ENCODE data around the gene CD74. TPM values are rescaled to one million over a fixed set of nuclear protein-coding genes. Genes with fewer than 3 reads are reported as not detected.
"Not testable (repeated sequence)": the region's sequence is repeated elsewhere in the genome, so short reads cannot be mapped to it uniquely, and the experiment has no call there.

CD74 gene
- total and polyA plus RNA-seq, 4 donors = 176 to 327 (median 257) TPM

- H3K27ac ChIP-seq (ENCODE audit: low read depth in 1 of 2, low read length in 2 of 2); H3K9me3 ChIP-seq (ENCODE audit: control insufficient read depth in 4 of 4, low read length in 3 of 4); DNase-seq (ENCODE audit: low spot score); H3K9ac ChIP-seq (ENCODE audit: low read depth in 1 of 2, low read length in 2 of 2); H3K36me3 ChIP-seq (ENCODE audit: control insufficient read depth in 4 of 4, insufficient read depth in 3 of 4, low read depth in 1 of 4, low read length in 3 of 4); H3K4me3 ChIP-seq (ENCODE audit: low read depth in 1 of 3, low read length in 3 of 3); H3K27me3 ChIP-seq (ENCODE audit: control insufficient read depth in 4 of 4, insufficient read depth in 4 of 4, low read length in 3 of 4): not testable (repeated sequence)
- peaks cover 5 to 24% (median 15%) of the 10 kb centered on the region in 4 donors for H3K4me1 ChIP-seq (ENCODE audit: control insufficient read depth in 4 of 4, insufficient read depth in 4 of 4, low read length in 3 of 4)
- 96% methylated on average over 9 of the region's 9 CpGs for WGBS
These were observed 13.5 kb upstream of the CD74 start for GRCh38 chr5:150426165-150426564.

DNA sequence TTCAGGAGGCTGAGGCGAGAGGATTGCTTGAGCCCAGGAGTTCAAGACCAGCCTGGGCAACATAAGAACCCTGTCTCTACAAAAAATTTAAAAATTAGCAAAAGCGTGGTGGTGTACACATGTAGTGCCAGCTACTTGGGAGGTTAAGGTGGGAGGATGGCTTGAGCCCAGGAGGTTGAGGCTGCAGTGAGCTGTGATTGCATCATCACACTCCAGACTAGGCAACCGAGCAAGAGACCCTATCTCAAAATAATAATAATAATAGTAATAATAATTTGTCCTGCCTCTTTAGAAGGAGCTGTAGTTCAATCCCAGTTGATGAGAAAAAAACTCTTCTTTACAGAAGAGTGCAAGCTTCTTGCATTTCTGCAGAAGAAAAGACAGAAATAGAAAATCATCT lies 10.0 kb upstream of the CD74 start:
- no peak overlapping the region for H3K27ac ChIP-seq (ENCODE audit: low read depth in 1 of 2, low read length in 2 of 2)
- no peaks in the 10 kb centered on the region for H3K27me3 ChIP-seq (ENCODE audit: control insufficient read depth in 4 of 4, insufficient read depth in 4 of 4, low read length in 3 of 4)
- no peaks in the 10 kb centered on the region for H3K9me3 ChIP-seq (ENCODE audit: control insufficient read depth in 4 of 4, low read length in 3 of 4)
- 80% methylated on average over 3 of the region's 3 CpGs for WGBS
- no peaks in the 10 kb centered on the region for H3K36me3 ChIP-seq (ENCODE audit: control insufficient read depth in 4 of 4, insufficient read depth in 3 of 4, low read depth in 1 of 4, low read length in 3 of 4)
- DNase-seq (ENCODE audit: low spot score) = no peak
- H3K4me1 ChIP-seq (ENCODE audit: control insufficient read depth in 4 of 4, insufficient read depth in 4 of 4, low read length in 3 of 4) = peaks cover 0 to 3% (median under 1%) of the 10 kb centered on the region in 4 donors
- no peak overlapping the region for H3K4me3 ChIP-seq (ENCODE audit: low read depth in 1 of 3, low read length in 3 of 3)
- H3K9ac ChIP-seq (ENCODE audit: low read depth in 1 of 2, low read length in 2 of 2) = no peak overlapping the region
- TF ChIP-seq YY1 (IDR thresholded peaks at IDR 0.05) (no peak), RXRA (IDR thresholded peaks at IDR 0.05) (no peak), FOXA2 (IDR thresholded peaks at IDR 0.05) (no peak)

GRCh38 chr5:150422075-150422474 lies 9.4 kb upstream of the CD74 start:
- WGBS = 66% methylated on average over 4 of the region's 4 CpGs
- H3K36me3 ChIP-seq (ENCODE audit: control insufficient read depth in 4 of 4, insufficient read depth in 3 of 4, low read depth in 1 of 4, low read length in 3 of 4) = no peaks in the 10 kb centered on the region
- no peaks in the 10 kb centered on the region for H3K27me3 ChIP-seq (ENCODE audit: control insufficient read depth in 4 of 4, insufficient read depth in 4 of 4, low read length in 3 of 4)
- H3K27ac ChIP-seq (ENCODE audit: low read depth in 1 of 2, low read length in 2 of 2) = no peak overlapping the region
- no peaks in the 10 kb centered on the region for H3K9me3 ChIP-seq (ENCODE audit: control insufficient read depth in 4 of 4, low read length in 3 of 4)
- TF ChIP-seq YY1 (IDR thresholded peaks at IDR 0.05) = no peak
- no peak for TF ChIP-seq CTCF (IDR thresholded peaks at IDR 0.05; ENCODE audit: low read depth, low read length, missing input control)
- TF ChIP-seq FOXA1 (IDR thresholded peaks at IDR 0.05) = no peak
- no peak for TF ChIP-seq JUND (IDR thresholded peaks at IDR 0.05)
- TF ChIP-seq, protein P1, sequence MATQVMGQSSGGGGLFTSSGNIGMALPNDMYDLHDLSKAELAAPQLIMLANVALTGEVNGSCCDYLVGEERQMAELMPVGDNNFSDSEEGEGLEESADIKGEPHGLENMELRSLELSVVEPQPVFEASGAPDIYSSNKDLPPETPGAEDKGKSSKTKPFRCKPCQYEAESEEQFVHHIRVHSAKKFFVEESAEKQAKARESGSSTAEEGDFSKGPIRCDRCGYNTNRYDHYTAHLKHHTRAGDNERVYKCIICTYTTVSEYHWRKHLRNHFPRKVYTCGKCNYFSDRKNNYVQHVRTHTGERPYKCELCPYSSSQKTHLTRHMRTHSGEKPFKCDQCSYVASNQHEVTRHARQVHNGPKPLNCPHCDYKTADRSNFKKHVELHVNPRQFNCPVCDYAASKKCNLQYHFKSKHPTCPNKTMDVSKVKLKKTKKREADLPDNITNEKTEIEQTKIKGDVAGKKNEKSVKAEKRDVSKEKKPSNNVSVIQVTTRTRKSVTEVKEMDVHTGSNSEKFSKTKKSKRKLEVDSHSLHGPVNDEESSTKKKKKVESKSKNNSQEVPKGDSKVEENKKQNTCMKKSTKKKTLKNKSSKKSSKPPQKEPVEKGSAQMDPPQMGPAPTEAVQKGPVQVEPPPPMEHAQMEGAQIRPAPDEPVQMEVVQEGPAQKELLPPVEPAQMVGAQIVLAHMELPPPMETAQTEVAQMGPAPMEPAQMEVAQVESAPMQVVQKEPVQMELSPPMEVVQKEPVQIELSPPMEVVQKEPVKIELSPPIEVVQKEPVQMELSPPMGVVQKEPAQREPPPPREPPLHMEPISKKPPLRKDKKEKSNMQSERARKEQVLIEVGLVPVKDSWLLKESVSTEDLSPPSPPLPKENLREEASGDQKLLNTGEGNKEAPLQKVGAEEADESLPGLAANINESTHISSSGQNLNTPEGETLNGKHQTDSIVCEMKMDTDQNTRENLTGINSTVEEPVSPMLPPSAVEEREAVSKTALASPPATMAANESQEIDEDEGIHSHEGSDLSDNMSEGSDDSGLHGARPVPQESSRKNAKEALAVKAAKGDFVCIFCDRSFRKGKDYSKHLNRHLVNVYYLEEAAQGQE (IDR thresholded peaks at IDR 0.05) = no peak
- no peak for TF ChIP-seq RAD21 (IDR thresholded peaks at IDR 0.05)
- TF ChIP-seq HNF4A (conservative IDR thresholded peaks at IDR 0.05) = no peak
- TF ChIP-seq EGR1 (IDR thresholded peaks at IDR 0.05; ENCODE audit: low read depth in 2 of 2) = no peak
- TF ChIP-seq, protein P2, sequence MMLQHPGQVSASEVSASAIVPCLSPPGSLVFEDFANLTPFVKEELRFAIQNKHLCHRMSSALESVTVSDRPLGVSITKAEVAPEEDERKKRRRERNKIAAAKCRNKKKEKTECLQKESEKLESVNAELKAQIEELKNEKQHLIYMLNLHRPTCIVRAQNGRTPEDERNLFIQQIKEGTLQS (IDR thresholded peaks at IDR 0.05) = no peak
- no peak for TF ChIP-seq ZBTB33 (IDR thresholded peaks at IDR 0.05)
- TF ChIP-seq HNF4G (IDR thresholded peaks at IDR 0.05) = no peak
- TF ChIP-seq SP1 (IDR thresholded peaks at IDR 0.05) = no peak
- TF ChIP-seq NR2F2 (IDR thresholded peaks at IDR 0.05) = no peak
- TF ChIP-seq RXRA (IDR thresholded peaks at IDR 0.05) = no peak
- no peak for TF ChIP-seq MAX (IDR thresholded peaks at IDR 0.05)
- no peak for TF ChIP-seq FOXA2 (IDR thresholded peaks at IDR 0.05)
- H3K4me3 ChIP-seq (ENCODE audit: low read depth in 1 of 3, low read length in 3 of 3) = no peak overlapping the region
- no peaks in the 10 kb centered on the region for H3K4me1 ChIP-seq (ENCODE audit: control insufficient read depth in 4 of 4, insufficient read depth in 4 of 4, low read length in 3 of 4)
- no peak overlapping the region for H3K9ac ChIP-seq (ENCODE audit: low read depth in 1 of 2, low read length in 2 of 2)
- DNase-seq (ENCODE audit: low spot score) = no peak
